ENCODE data around the gene TPGS1.

TPGS1 gene

GRCh38 chr19:508204-509150, 1.2 kb downstream of the TPGS1 start:
- TF ChIP-seq CTCF (IDR thresholded peaks at IDR 0.05; ENCODE audit: extremely low read depth, missing control alignments): no peak
- no peak for DNase-seq (ENCODE audit: low spot score)

- peak; percentile 92 for DNase-seq (ENCODE audit: low spot score)
- TF ChIP-seq CTCF (IDR thresholded peaks at IDR 0.05; ENCODE audit: extremely low read depth, missing control alignments): peak; percentile 95
Observed at GRCh38 chr19:510606-511100, 3.4 kb downstream of the TPGS1 start.

GRCh38 chr19:511101-511851, 4.0 kb downstream of the TPGS1 start:
- no peak for DNase-seq (ENCODE audit: low spot score)
- TF ChIP-seq CTCF (IDR thresholded peaks at IDR 0.05; ENCODE audit: extremely low read depth, missing control alignments): no peak

GRCh38 chr19:512547-513365, 5.5 kb downstream of the TPGS1 start:
- TF ChIP-seq CTCF (IDR thresholded peaks at IDR 0.05; ENCODE audit: extremely low read depth, missing control alignments): no peak
- no peak for DNase-seq (ENCODE audit: low spot score)

GRCh38 chr19:513368-514165, 6.3 kb downstream of the TPGS1 start:
- TF ChIP-seq CTCF (IDR thresholded peaks at IDR 0.05; ENCODE audit: extremely low read depth, missing control alignments): no peak
- no peak for DNase-seq (ENCODE audit: low spot score)

- no peak for DNase-seq (ENCODE audit: low spot score)
- TF ChIP-seq CTCF (IDR thresholded peaks at IDR 0.05; ENCODE audit: extremely low read depth, missing control alignments): no peak
Observed at GRCh38 chr19:514166-514663, 6.9 kb downstream of the TPGS1 start.

Measured in GM20000 (cell line).